HepG2 (cell line): ENCODE results near the gene NFIL3. TPM values are rescaled to one million over a fixed set of nuclear protein-coding genes. Genes with fewer than 3 reads are reported as not detected.

Source experiments
- AKAP8 ChIP-seq: sonication (generic); formaldehyde crosslinking; IDR thresholded peaks from 2 replicates; pipeline ENCODE4 v1.5.1; 2020; ENCODE audit warnings: mild to moderate bottlenecking, missing genetic modification reagents
- ARNT ChIP-seq: fragments of 450-650 bp; IDR thresholded peaks from 2 replicates; pipeline ENCODE4 v1.6.1; 2017
- ATF7 ChIP-seq, 2 experiments: fragments of 450-650 bp in 1 of 2; sonication (generic) in 1 of 2; formaldehyde crosslinking in 1 of 2; IDR thresholded peaks; 2 replicates each; pipeline versions ENCODE4 v1.4.0 to v1.6.1; 2016 to 2020; ENCODE audit warnings: antibody characterized with exemption in 1 of 2, mild to moderate bottlenecking in 1 of 2, missing genetic modification reagents in 1 of 2
- DNMT3B ChIP-seq: conservative IDR thresholded peaks from 2 replicates; pipeline ENCODE4 v1.6.1; 2016; ENCODE audit warnings: missing biosample characterization, control low read depth
- E2F1 ChIP-seq: sonication (generic); formaldehyde crosslinking; IDR thresholded peaks from 2 replicates; pipeline ENCODE4 v1.5.0; 2020; ENCODE audit warnings: missing genetic modification reagents
- FOXJ3 ChIP-seq: sonication (generic); formaldehyde crosslinking; IDR thresholded peaks from 2 replicates; pipeline ENCODE4 v1.4.0; 2020; ENCODE audit warnings: missing genetic modification reagents, mild to moderate bottlenecking, borderline replicate concordance
- IKZF4 ChIP-seq: sonication (generic); formaldehyde crosslinking; IDR thresholded peaks from 2 replicates; pipeline ENCODE4 v1.5.1; 2020; ENCODE audit warnings: borderline replicate concordance, mild to moderate bottlenecking, low read depth, missing genetic modification reagents; ENCODE audit errors: not compliant biosample characterization
- KMT2A ChIP-seq: sonication (generic); formaldehyde crosslinking; IDR thresholded peaks from 2 replicates; pipeline ENCODE4 v1.4.0; 2020; ENCODE audit warnings: missing genetic modification reagents
- MATR3 ChIP-seq: sonication (generic); formaldehyde crosslinking; IDR thresholded peaks from 2 replicates; pipeline ENCODE4 v1.4.0; 2020; ENCODE audit warnings: missing genetic modification reagents
- MXD3 ChIP-seq: IDR thresholded peaks from 2 replicates; pipeline ENCODE4 v1.6.1; 2016; ENCODE audit warnings: mild to moderate bottlenecking, missing biosample characterization, missing genetic modification reagents
- NFYC ChIP-seq: IDR thresholded peaks from 2 replicates; pipeline ENCODE4 v1.6.1; 2016; ENCODE audit warnings: missing genetic modification reagents, missing compliant biosample characterization
- NONO ChIP-seq, 2 experiments: fragments of 450-650 bp in 1 of 2; sonication (generic) in 1 of 2; formaldehyde crosslinking in 1 of 2; IDR thresholded peaks in 1 of 2; conservative IDR thresholded peaks in 1 of 2; 2 replicates each; pipeline versions ENCODE4 v1.6.1 to v1.8.0; 2017 to 2022; ENCODE audit warnings: mild to moderate bottlenecking in 1 of 2, missing genetic modification reagents in 1 of 2, moderate library complexity in 1 of 2
- PRMT3 ChIP-seq: sonication (generic); formaldehyde crosslinking; IDR thresholded peaks from 2 replicates; pipeline ENCODE4 v1.8.1; 2022; ENCODE audit warnings: low read depth, mild to moderate bottlenecking, moderate library complexity, missing genetic modification reagents, borderline replicate concordance
- RFXANK ChIP-seq: IDR thresholded peaks from 2 replicates; pipeline ENCODE4 v1.6.1; 2016
- SATB2 ChIP-seq: sonication (generic); formaldehyde crosslinking; IDR thresholded peaks from 2 replicates; pipeline ENCODE4 v1.5.0; 2020; ENCODE audit warnings: missing genetic modification reagents
- SKI ChIP-seq: fragments of 450-650 bp; IDR thresholded peaks from one replicate; pipeline ENCODE4 v1.6.1; 2018; ENCODE audit warnings: mild to moderate bottlenecking; ENCODE audit not compliant: partially characterized antibody
- TEAD2 ChIP-seq: sonication (generic); formaldehyde crosslinking; IDR thresholded peaks from 2 replicates; pipeline ENCODE4 v1.9.0; 2021; ENCODE audit warnings: missing genetic modification reagents
- TFDP1 ChIP-seq: IDR thresholded peaks from 2 replicates; pipeline ENCODE4 v1.6.1; 2016; ENCODE audit warnings: missing compliant biosample characterization, missing genetic modification reagents, borderline replicate concordance
- ZBTB42 ChIP-seq: sonication (generic); formaldehyde crosslinking; IDR thresholded peaks from 2 replicates; pipeline ENCODE4 v1.5.0; 2020; ENCODE audit warnings: mild to moderate bottlenecking, missing genetic modification reagents
- ZNF232 ChIP-seq: sonication (generic); formaldehyde crosslinking; IDR thresholded peaks from 2 replicates; pipeline ENCODE4 v1.4.0; 2020; ENCODE audit warnings: missing genetic modification reagents, borderline replicate concordance
- ZNF343 ChIP-seq: sonication (generic); formaldehyde crosslinking; IDR thresholded peaks from 2 replicates; pipeline ENCODE4 v1.4.0; 2020; ENCODE audit warnings: mild to moderate bottlenecking, missing genetic modification reagents
- ZNF431 ChIP-seq: sonication (generic); formaldehyde crosslinking; IDR thresholded peaks from 2 replicates; pipeline ENCODE4 v1.9.0; 2022; ENCODE audit warnings: missing genetic modification reagents, low read depth, mild to moderate bottlenecking, borderline replicate concordance
- ZNF639 ChIP-seq: conservative IDR thresholded peaks from 2 replicates; pipeline ENCODE4 v1.6.1; 2018; ENCODE audit warnings: missing genetic modification reagents
- ZNF660 ChIP-seq: sonication (generic); formaldehyde crosslinking; IDR thresholded peaks from 2 replicates; pipeline ENCODE4 v1.5.1; 2020; ENCODE audit warnings: mild to moderate bottlenecking, low read depth, missing genetic modification reagents, borderline replicate concordance
- ZNF703 ChIP-seq: sonication (generic); formaldehyde crosslinking; IDR thresholded peaks from 2 replicates; pipeline ENCODE4 v1.5.1; 2020; ENCODE audit warnings: missing genetic modification reagents, mild to moderate bottlenecking, moderate library complexity, borderline replicate concordance
- ZNF766 ChIP-seq: sonication (generic); formaldehyde crosslinking; IDR thresholded peaks from 2 replicates; pipeline ENCODE4 v1.5.0; 2020; ENCODE audit warnings: missing genetic modification reagents, borderline replicate concordance
- ZNF83 ChIP-seq: sonication (generic); formaldehyde crosslinking; IDR thresholded peaks from 2 replicates; pipeline ENCODE4 v1.4.0; 2020; ENCODE audit warnings: missing genetic modification reagents, mild to moderate bottlenecking, borderline replicate concordance
- polyA plus RNA-seq, 8 experiments: library from polyadenylated mRNA; depleted of rRNA in 3 of 8; stranded (reverse) in 7 of 8; unstranded in 1 of 8; fragments of >200 nt; fragmentation: Illumina TruSeq in 4 of 8; extraction: Trizol in 4 of 8; gene quantifications; 2 replicates each; pipeline versions ENCODE4 v1.2.1 to v1.2.3, GENCODE V29; 2011 to 2016; ENCODE audit warnings: low read depth in 4 of 8, missing spikeins in 1 of 8, mixed read lengths in 1 of 8; ENCODE audit not compliant: insufficient read depth in 1 of 8
- total RNA-seq, 5 experiments: library from RNA; depleted of rRNA; stranded (reverse); fragments of >200 nt; fragmentation: Illumina TruSeq; extraction: Trizol; gene quantifications; 2 replicates each; pipeline ENCODE4 v1.2.3, GENCODE V29; 2016; ENCODE audit warnings: low read depth in 1 of 5

The NFIL3 gene
- total and polyA plus RNA-seq, 2 of the 13 experiments (the other 11 are each of a cell fraction or from before 2014, with no cell fraction given): 46.6 to 54.2 TPM

- TF ChIP-seq MATR3 (no peak), ARNT (no peak), PRMT3 (CRISPR knock-in tag) (no peak), AKAP8 (CRISPR knock-in tag) (no peak), RFXANK (no peak), TEAD2 (CRISPR knock-in tag) (no peak), SATB2 (CRISPR knock-in tag) (no peak), SKI (no peak), NONO (IDR thresholded peaks at IDR 0.05) (no peak), NONO (CRISPR knock-in tag; conservative IDR thresholded peaks at IDR 0.05) (no peak), ZBTB42 (CRISPR knock-in tag) (no peak), KMT2A (CRISPR knock-in tag) (no peak), ZNF431 (no peak), DNMT3B (CRISPR knock-in tag) (no peak), ZNF232 (CRISPR knock-in tag) (no peak), MXD3 (CRISPR knock-in tag) (no peak), ATF7 (IDR thresholded peaks at IDR 0.05) (no peak), ATF7 (CRISPR knock-in tag; IDR thresholded peaks at IDR 0.05) (no peak), ZNF660 (CRISPR knock-in tag) (no peak), ZNF703 (CRISPR knock-in tag) (no peak), ZNF639 (CRISPR knock-in tag) (no peak), IKZF4 (CRISPR knock-in tag) (no peak), ZNF83 (CRISPR knock-in tag) (no peak), TFDP1 (CRISPR knock-in tag) (no peak), FOXJ3 (CRISPR knock-in tag) (no peak), ZNF343 (CRISPR knock-in tag) (no peak), NFYC (CRISPR knock-in tag) (no peak), E2F1 (CRISPR knock-in tag) (no peak), ZNF766 (CRISPR knock-in tag) (no peak)
Measured at GRCh38 chr9:91421128-91421765, 2.4 kb downstream of the NFIL3 start (continued).
